ENCODE results near the gene CERS6.

DNA sequence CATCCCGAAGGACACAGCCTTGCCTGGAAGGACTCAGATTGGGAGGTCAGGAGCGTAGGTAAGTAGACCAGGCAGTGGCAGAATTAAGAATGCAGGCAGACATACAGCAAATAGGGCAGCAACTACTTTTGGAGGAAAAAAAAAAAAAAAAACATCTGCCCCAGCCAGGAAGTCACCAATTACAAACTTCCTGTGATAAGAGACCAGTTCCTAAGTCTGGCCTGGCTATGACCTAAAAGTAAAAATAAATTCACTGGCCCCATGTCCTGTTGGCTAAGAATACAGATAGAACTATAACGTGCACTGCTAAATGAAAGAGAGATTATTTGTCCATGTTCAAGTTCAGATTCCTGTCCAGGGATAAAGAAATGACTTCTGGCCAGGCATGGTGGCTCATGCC lies 301.2 kb downstream of the CERS6 start:
- TF ChIP-seq, protein P1, sequence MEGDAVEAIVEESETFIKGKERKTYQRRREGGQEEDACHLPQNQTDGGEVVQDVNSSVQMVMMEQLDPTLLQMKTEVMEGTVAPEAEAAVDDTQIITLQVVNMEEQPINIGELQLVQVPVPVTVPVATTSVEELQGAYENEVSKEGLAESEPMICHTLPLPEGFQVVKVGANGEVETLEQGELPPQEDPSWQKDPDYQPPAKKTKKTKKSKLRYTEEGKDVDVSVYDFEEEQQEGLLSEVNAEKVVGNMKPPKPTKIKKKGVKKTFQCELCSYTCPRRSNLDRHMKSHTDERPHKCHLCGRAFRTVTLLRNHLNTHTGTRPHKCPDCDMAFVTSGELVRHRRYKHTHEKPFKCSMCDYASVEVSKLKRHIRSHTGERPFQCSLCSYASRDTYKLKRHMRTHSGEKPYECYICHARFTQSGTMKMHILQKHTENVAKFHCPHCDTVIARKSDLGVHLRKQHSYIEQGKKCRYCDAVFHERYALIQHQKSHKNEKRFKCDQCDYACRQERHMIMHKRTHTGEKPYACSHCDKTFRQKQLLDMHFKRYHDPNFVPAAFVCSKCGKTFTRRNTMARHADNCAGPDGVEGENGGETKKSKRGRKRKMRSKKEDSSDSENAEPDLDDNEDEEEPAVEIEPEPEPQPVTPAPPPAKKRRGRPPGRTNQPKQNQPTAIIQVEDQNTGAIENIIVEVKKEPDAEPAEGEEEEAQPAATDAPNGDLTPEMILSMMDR (conservative IDR thresholded peaks at IDR 0.05 in 1 of 2, IDR thresholded peaks at IDR 0.05 in 1 of 2; ENCODE audit: extremely low read depth in 1 of 2, insufficient read depth in 1 of 2, low read depth in 1 of 2, low read length in 2 of 2), result no peak
- no peak for TF ChIP-seq EZH2 (IDR thresholded peaks at IDR 0.05; ENCODE audit: borderline replicate concordance, low read length)

All from mammary epithelial cell (primary cell).